ENCODE data around the gene CDKAL1. TPM values are rescaled to one million over a fixed set of nuclear protein-coding genes. Genes with fewer than 3 reads are reported as not detected.
A peak's percentile ranks its signal among the peaks of the same experiment; 100 is the strongest.

CDKAL1 gene
- total and polyA plus RNA-seq, 2 of the 8 experiments (the other 6 are each of a cell fraction or from before 2014, with no cell fraction given), result 8.4 to 24.6 TPM

GRCh38 chr6:21188505-21189223 lies 654.4 kb downstream of the CDKAL1 start:
- Histone ChIP-seq H4K20me1 (replicated peaks in 1 of 2; ENCODE audit: control insufficient read depth in 1 of 2, insufficient read depth in 2 of 2, low read length in 2 of 2) (no peaks in the 10 kb centered on the region), H2BK15ac (ENCODE audit: low read length) (no peak overlapping the region), H3K4me1 (replicated peaks in 1 of 4; ENCODE audit: control insufficient read depth in 3 of 4, insufficient read depth in 4 of 4, low read length in 3 of 4) (peaks cover 0 to 19% (median 8%) of the 10 kb centered on the region in 4 experiments; a peak in 4 of 7 replicates), H3K56ac (replicated peaks; ENCODE audit: insufficient read length, low read depth, low read length) (no peak overlapping the region), H3K23ac (ENCODE audit: insufficient read length) (no peak overlapping the region), H2BK120ac (replicated peaks; ENCODE audit: low read depth, low read length) (peak overlapping the region; percentile 85), H3K79me2 (ENCODE audit: control insufficient read depth in 1 of 2, insufficient read depth in 2 of 2, low read length in 2 of 2) (no peaks in the 10 kb centered on the region), H3K4ac (replicated peaks; ENCODE audit: insufficient read length, low read depth, low read length) (peak overlapping the region; percentile 6), H3K4me3 (ENCODE audit: extremely low read depth in 1 of 4, insufficient read depth in 2 of 4, low read depth in 3 of 4, low read length in 4 of 4) (no peak overlapping the region), H3K9me3 (ENCODE audit: insufficient read depth in 2 of 2, low read depth in 1 of 2, low read length in 1 of 2) (no peaks in the 10 kb centered on the region), H3K14ac (ENCODE audit: insufficient read length) (no peak overlapping the region), H2BK12ac (ENCODE audit: low read depth, low read length) (peak overlapping the region; percentile 44; the same call in 1 of the 2 replicates), H3K23me2 (ENCODE audit: low read depth, low read length) (no peaks in the 10 kb centered on the region), H3K27ac (ENCODE audit: low read depth, low read length) (no peak overlapping the region; the same call in 1 of the 2 replicates), H3K18ac (ENCODE audit: extremely low read depth, low read length) (peak overlapping the region; percentile 4), H3K9ac (replicated peaks in 1 of 4; ENCODE audit: extremely low read depth in 1 of 4, low read depth in 3 of 4, low read length in 3 of 4) (no peak overlapping the region), H2AK5ac (ENCODE audit: low read depth, low read length) (no peak overlapping the region), H3K27me3 (replicated peaks in 1 of 4; ENCODE audit: control insufficient read depth in 3 of 4, extremely low read depth in 1 of 4, insufficient read depth in 3 of 4, low read length in 3 of 4) (no peaks in the 10 kb centered on the region), H3K4me2 (ENCODE audit: insufficient read depth in 1 of 2, low read depth in 2 of 2, low read length in 2 of 2) (no peak overlapping the region), H3K79me1 (ENCODE audit: low read depth, low read length) (no peaks in the 10 kb centered on the region), H2BK5ac (ENCODE audit: low read depth, low read length) (no peak overlapping the region; the same call in 1 of the 2 replicates), H4K8ac (ENCODE audit: extremely low read depth, insufficient read depth, low read length) (no peak overlapping the region), H2BK20ac (ENCODE audit: low read length) (peak overlapping the region; percentile 48; the same call in 1 of the 2 replicates), H3K36me3 (ENCODE audit: control insufficient read depth in 2 of 4, insufficient read depth in 4 of 4, low read length in 3 of 4) (no peaks in the 10 kb centered on the region; a peak in 1 of 8 replicates), H2AFZ (ENCODE audit: low read length) (no peak overlapping the region), H4K91ac (replicated peaks; ENCODE audit: insufficient read length, low read length) (peak overlapping the region; percentile 36), H4K5ac (ENCODE audit: insufficient read length, low read depth, low read length) (no peak overlapping the region)
- FAIRE-seq (no peak), DNase-seq (ENCODE audit: low read depth in 1 of 2, low spot score in 2 of 2) (no peak)
- WGBS, 2 experiments (ENCODE audit: extremely low coverage in 1 of 2, insufficient coverage in 1 of 2, insufficient read length in 1 of 2, insufficient replicate concordance in 2 of 2, low coverage in 1 of 2, low lambda C conversion rate in 2 of 2, missing lambda C conversion rate in 1 of 2), result 85% methylated on average over 9 of the region's 9 CpGs; no CpG with 5 or more reads in 1 of the 2 experiments
- ChIA-PET POLR2A (ENCODE audit: partially characterized antibody) (interaction anchor here (0.7 kb wide), 1 partner anchor 274 kb away, joined by 3 read pairs; no protein-coding TSS in a partner anchor), CTCF (ENCODE audit: partially characterized antibody) (no interaction called here)
- TF ChIP-seq TCF12 (IDR thresholded peaks at IDR 0.05; ENCODE audit: low read depth, low read length), result no peak
- TF ChIP-seq KDM5A (IDR thresholded peaks at IDR 0.05; ENCODE audit: low read length), result no peak
- no peak for TF ChIP-seq CEBPB (IDR thresholded peaks at IDR 0.05; ENCODE audit: low read depth, low read length)

Data from H1 (cell line).